HepG2 (cell line): ENCODE data around the gene PLA2G4D. TPM values are rescaled to one million over a fixed set of nuclear protein-coding genes. Genes with fewer than 3 reads are reported as not detected.

Source experiments
- ATAC-seq: fragments of 200-7000 bp; cut with Tn5 transposase; 3 replicates; pipeline ENCODE4 v1.9.1; 2020; ENCODE audit warnings: mild to moderate bottlenecking, moderate library complexity
- BruUV-seq: library from RNA; stranded (reverse); fragments of 400-500 nt; replicated peaks from 2 replicates; lab custom pipeline; 2021; lab: Mats Ljungman, UMichigan
- CTCF ChIA-PET: fragments of 300-600 bp; formaldehyde crosslinking; extraction: SDS; loops from one replicate; lab custom pipeline; 2021; ENCODE audit warnings: low total read pairs, inconsistent platforms, low intra/inter-chr PET ratio; lab: Yijun Ruan, JAX
- POLR2A ChIA-PET: fragments of 350-600 bp; sonication (Branson Sonifier 250); formaldehyde crosslinking; loops from one replicate; lab custom pipeline; 2020; ENCODE audit warnings: antibody characterized with exemption, inconsistent platforms; lab: Yijun Ruan, JAX
- DNase-seq: peaks from one replicate; pipeline ENCODE4 v3.0.0-alpha.2; 2015; ENCODE audit warnings: low spot score
- FAIRE-seq: peaks from 3 replicates; lab custom pipeline; 2011; peaks lifted over from hg19 to GRCh38; lab: Jason Lieb, UNC
- H2AFZ ChIP-seq: one replicate; pipeline ENCODE4 v1.6.1; 2011; ENCODE audit warnings: low read length, inconsistent platforms
- H3K27ac ChIP-seq: fragments of 300-600 bp; 3 replicates; pipeline ENCODE4 v1.8.0; 2011; ENCODE audit warnings: mixed run types, mild to moderate bottlenecking, mixed read lengths, low read length, inconsistent platforms; ENCODE audit not compliant: insufficient read depth; ENCODE audit errors: extremely low read length
- H3K27me3 ChIP-seq, 2 experiments: fragments of 200-600 bp in 1 of 2; 2 replicates in 1 of 2; 3 replicates in 1 of 2; pipeline versions ENCODE4 v1.6.0 to v1.8.0; 2011; ENCODE audit warnings: low read length in 2 of 2, mild to moderate bottlenecking in 2 of 2, moderate library complexity in 2 of 2, inconsistent platforms in 1 of 2; ENCODE audit not compliant: insufficient read depth in 2 of 2, control insufficient read depth in 1 of 2
- H3K36me3 ChIP-seq, 2 experiments: fragments of 200-600 bp in 1 of 2; replicated peaks in 1 of 2; 2 replicates in 1 of 2; 3 replicates in 1 of 2; pipeline versions ENCODE4 v1.5.1 to v1.8.0; 2011; ENCODE audit warnings: low read length in 2 of 2, inconsistent platforms in 1 of 2; ENCODE audit not compliant: insufficient read depth in 2 of 2, control insufficient read depth in 1 of 2
- H3K4me1 ChIP-seq: 2 replicates; pipeline ENCODE4 v1.5.1; 2012; ENCODE audit warnings: low read length, inconsistent platforms; ENCODE audit not compliant: insufficient read depth
- H3K4me2 ChIP-seq: 2 replicates; pipeline ENCODE4 v1.6.0; 2011; ENCODE audit warnings: low read depth, low read length, inconsistent platforms
- H3K4me3 ChIP-seq, 3 experiments: fragments of 200-600 bp in 1 of 3; sonication (generic), shearing (Covaris generic) in 1 of 3; replicated peaks in 1 of 3; 2 replicates each; pipeline ENCODE4 v1.5.1; 2011 to 2016; ENCODE audit warnings: low read length in 3 of 3, inconsistent platforms in 2 of 3, low read depth in 2 of 3, mild to moderate bottlenecking in 2 of 3, control low read depth in 1 of 3, mixed read lengths in 1 of 3; ENCODE audit not compliant: insufficient read depth in 1 of 3
- H3K79me2 ChIP-seq: one replicate; pipeline ENCODE4 v1.6.1; 2011; ENCODE audit warnings: low read length, inconsistent platforms; ENCODE audit not compliant: insufficient read depth
- H3K9ac ChIP-seq: 2 replicates; pipeline ENCODE4 v1.6.0; 2011; ENCODE audit warnings: mild to moderate bottlenecking, low read depth, low read length, inconsistent platforms; ENCODE audit not compliant: insufficient read depth
- H3K9me3 ChIP-seq: 2 replicates; pipeline ENCODE4 v1.5.1; 2012; ENCODE audit warnings: mild to moderate bottlenecking, low read length
- H4K20me1 ChIP-seq: 2 replicates; pipeline ENCODE4 v1.6.0; 2011; ENCODE audit warnings: inconsistent platforms, mild to moderate bottlenecking, low read length, moderate library complexity; ENCODE audit not compliant: insufficient read depth
- ERF ChIP-seq: IDR thresholded peaks from 2 replicates; pipeline ENCODE4 v1.6.1; 2018; ENCODE audit warnings: missing biosample characterization, missing genetic modification reagents
- GTF2F1 ChIP-seq: fragments of 150-350 bp; IDR thresholded peaks from 2 replicates; pipeline ENCODE4 v1.6.1; 2014; ENCODE audit warnings: low read length
- KLF9 ChIP-seq: IDR thresholded peaks from 2 replicates; pipeline ENCODE4 v1.6.1; 2016; ENCODE audit warnings: low read depth
- PAX8 ChIP-seq: sonication (generic); formaldehyde crosslinking; IDR thresholded peaks from 2 replicates; pipeline ENCODE4 v1.8.0; 2022; ENCODE audit warnings: mild to moderate bottlenecking, missing genetic modification reagents, borderline replicate concordance
- RFXAP ChIP-seq: sonication (generic); formaldehyde crosslinking; IDR thresholded peaks from 2 replicates; pipeline ENCODE4 v1.4.0; 2020; ENCODE audit warnings: missing genetic modification reagents, borderline replicate concordance
- RNF2 ChIP-seq: fragments of 450-650 bp; conservative IDR thresholded peaks from 2 replicates; pipeline ENCODE4 v1.6.1; 2016; ENCODE audit warnings: low read depth
- RNF219 ChIP-seq: sonication (generic); formaldehyde crosslinking; IDR thresholded peaks from 2 replicates; pipeline ENCODE4 v1.5.0; 2020; ENCODE audit warnings: mild to moderate bottlenecking, missing genetic modification reagents
- SAP130 ChIP-seq: IDR thresholded peaks from 2 replicates; pipeline ENCODE4 v1.6.1; 2016; ENCODE audit warnings: low read depth
- TARDBP ChIP-seq: sonication (generic); formaldehyde crosslinking; IDR thresholded peaks from 2 replicates; pipeline ENCODE4 v1.8.0; 2022; ENCODE audit warnings: mild to moderate bottlenecking, missing genetic modification reagents
- TBP ChIP-seq: sonication (generic); formaldehyde crosslinking; IDR thresholded peaks from 2 replicates; pipeline ENCODE4 v1.5.0; 2020; ENCODE audit warnings: missing genetic modification reagents
- TRIM24 ChIP-seq: sonication (generic); formaldehyde crosslinking; IDR thresholded peaks from 2 replicates; pipeline ENCODE4 v1.8.0; 2022; ENCODE audit warnings: mild to moderate bottlenecking, missing genetic modification reagents
- ZBTB43 ChIP-seq: sonication (generic); formaldehyde crosslinking; conservative IDR thresholded peaks from 2 replicates; pipeline ENCODE4 v1.4.0; 2020; ENCODE audit warnings: missing genetic modification reagents
- ZBTB46 ChIP-seq: sonication (generic); formaldehyde crosslinking; IDR thresholded peaks from 2 replicates; pipeline ENCODE4 v1.4.0; 2020; ENCODE audit warnings: mild to moderate bottlenecking, missing genetic modification reagents, borderline replicate concordance
- in situ Hi-C: cut with HindIII; loops from 2 replicates; pipeline ENCODE4 v1.10.0; 2017; ENCODE audit warnings: low pct_unique_long_range_greater_than_20kb; ENCODE audit not compliant: extremely low pct_ligation_motif_present
- intact Hi-C: fragments of 100-400 bp; cut with micrococcal nuclease; formaldehyde crosslinking; loops from one replicate; pipeline ENCODE4 v1.10.0; 2022; ENCODE audit not compliant: unreplicated experiment
- polyA plus RNA-seq, 8 experiments: library from polyadenylated mRNA; depleted of rRNA in 3 of 8; stranded (reverse) in 7 of 8; unstranded in 1 of 8; fragments of >200 nt; fragmentation: Illumina TruSeq in 4 of 8; extraction: Trizol in 4 of 8; gene quantifications; 2 replicates each; pipeline versions ENCODE4 v1.2.1 to v1.2.3, GENCODE V29; 2011 to 2016; ENCODE audit warnings: low read depth in 4 of 8, missing spikeins in 1 of 8, mixed read lengths in 1 of 8; ENCODE audit not compliant: insufficient read depth in 1 of 8
- total RNA-seq, 5 experiments: library from RNA; depleted of rRNA; stranded (reverse); fragments of >200 nt; fragmentation: Illumina TruSeq; extraction: Trizol; gene quantifications; 2 replicates each; pipeline ENCODE4 v1.2.3, GENCODE V29; 2016; ENCODE audit warnings: low read depth in 1 of 5

PLA2G4D gene
- total and polyA plus RNA-seq, 2 of the 13 experiments (the other 11 are each of a cell fraction or from before 2014, with no cell fraction given) = 0.04 to 0.21 TPM

GRCh38 chr15:42108189-42108588 is 13.8 kb upstream of the PLA2G4D start:
- Histone ChIP-seq H3K27ac (no peak overlapping the region), H3K9me3 (no peaks in the 10 kb centered on the region), H3K4me3 (no peak overlapping the region), H3K36me3 (no peaks in the 10 kb centered on the region), H4K20me1 (no peaks in the 10 kb centered on the region), H3K4me1 (peaks cover 28% of the 10 kb centered on the region), H3K27me3 (peaks cover 0 to 11% of the 10 kb centered on the region in 2 experiments; a peak in 4 of 5 replicates), H2AFZ (no peak overlapping the region), H3K4me2 (no peak overlapping the region), H3K79me2 (no peaks in the 10 kb centered on the region), H3K9ac (no peak overlapping the region)
- CTCF ChIA-PET = no interaction called here
- POLR2A ChIA-PET = no interaction called here
- ATAC-seq (no peak), DNase-seq (no peak), FAIRE-seq (no peak)
- in situ Hi-C loops (no loop called here), intact Hi-C loops (no loop called here)
- TF ChIP-seq RNF2 (no peak), ZBTB43 (CRISPR knock-in tag) (no peak), SAP130 (CRISPR knock-in tag) (no peak), ERF (no peak), TARDBP (CRISPR knock-in tag) (no peak), PAX8 (no peak), TBP (CRISPR knock-in tag) (no peak), TRIM24 (CRISPR knock-in tag) (no peak), GTF2F1 (no peak), RNF219 (no peak), KLF9 (CRISPR knock-in tag) (no peak), RFXAP (CRISPR knock-in tag) (no peak), ZBTB46 (CRISPR knock-in tag) (no peak)
- BruUV-seq = no TSS peak
